Activated CD4-positive, alpha-beta T cell treated with anti-CD3 and anti-CD28 coated beads for 36 hours (primary cell): Measurements from ENCODE around the gene CAMK4. TPM values are rescaled to one million over a fixed set of nuclear protein-coding genes. Genes with fewer than 3 reads are reported as not detected.
"Not testable (repeated sequence)": the region's sequence is repeated elsewhere in the genome, so short reads cannot be mapped to it uniquely, and the experiment has no call there.

Experiments
- ATAC-seq: fragments of 200-7000 bp; cut with Tn5 transposase; one replicate; pipeline ENCODE4 v1.10.0; 2021; ENCODE audit warnings: mild to moderate bottlenecking, moderate library complexity
- CTCF ChIA-PET: fragments of 350-600 bp; sonication (Branson Sonifier 250); formaldehyde crosslinking; loops from one replicate; lab custom pipeline; 2021; ENCODE audit warnings: antibody characterized with exemption; lab: Charles Lee
- POLR2A ChIA-PET: fragments of 350-600 bp; sonication (Branson Sonifier 250); formaldehyde crosslinking; loops from one replicate; lab custom pipeline; 2021; ENCODE audit warnings: antibody characterized with exemption, inconsistent platforms; lab: Charles Lee
- DNase-seq: peaks from one replicate; pipeline ENCODE4 v3.0.0-alpha.2; 2020
- H3K27ac Mint-ChIP-seq: one replicate; pipeline ENCODE4 v1.8.0; 2021; ENCODE audit warnings: mixed read lengths
- H3K27me3 Mint-ChIP-seq: one replicate; pipeline ENCODE4 v1.8.0; 2021; ENCODE audit warnings: mixed read lengths
- H3K36me3 Mint-ChIP-seq: one replicate; pipeline ENCODE4 v1.8.0; 2021; ENCODE audit warnings: low read depth, mixed read lengths
- H3K4me1 Mint-ChIP-seq: one replicate; pipeline ENCODE4 v1.8.0; 2021; ENCODE audit warnings: mixed read lengths
- H3K4me3 Mint-ChIP-seq: one replicate; pipeline ENCODE4 v1.8.0; 2021; ENCODE audit warnings: mild to moderate bottlenecking, moderate library complexity, mixed read lengths
- H3K9me3 Mint-ChIP-seq: one replicate; pipeline ENCODE4 v1.8.0; 2021; ENCODE audit warnings: low read depth, mixed read lengths
- intact Hi-C, 2 experiments: fragments of 100-400 bp; cut with DNase I in 1 of 2; cut with micrococcal nuclease in 1 of 2; formaldehyde crosslinking; loops; one replicate each; pipeline versions ENCODE4 v1.14.2 to v1.15.1; 2022 to 2024; cut with DNase I, micrococcal nuclease
- total RNA-seq, 2 experiments: library from RNA; stranded (reverse); gene quantifications; one replicate each; pipeline ENCODE4 v1.2.3, GENCODE V29; 2021

CAMK4 gene
- total RNA-seq, 2 experiments from 2014 or later: 49.4 to 53.1 TPM

DNA sequence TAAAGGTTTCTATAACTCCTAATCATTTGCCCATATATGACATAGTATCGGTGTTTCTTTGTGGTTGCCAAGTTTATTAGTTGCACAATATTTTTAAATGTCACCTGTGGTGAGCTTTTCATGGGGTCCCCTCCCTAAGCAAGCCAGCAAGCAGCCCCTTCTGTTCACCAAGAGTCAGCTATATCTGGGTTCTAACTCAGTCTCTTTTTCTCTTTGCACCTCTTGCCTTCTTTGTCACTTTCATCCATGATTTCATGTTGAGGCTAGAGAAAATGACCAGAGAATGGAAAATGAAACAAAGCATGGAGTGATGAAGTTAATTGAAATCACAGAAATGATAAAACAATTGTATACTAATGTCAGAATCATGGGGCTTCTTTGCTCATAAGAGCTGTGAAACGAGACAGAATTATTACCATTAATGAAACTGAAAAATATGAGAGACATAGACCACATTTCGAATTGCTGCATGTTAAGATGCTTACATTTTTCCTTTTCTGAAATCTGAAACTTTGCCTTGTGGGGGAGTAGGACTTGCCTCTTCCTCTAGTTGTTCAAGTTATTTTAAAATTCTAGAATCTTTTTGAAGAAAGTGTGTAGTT is 75.7 kb downstream of the CAMK4 start:
- Mint-ChIP-seq H3K4me1 (peaks cover 45% of the 10 kb centered on the region), H3K27ac (peak overlapping the region; percentile 94), H3K27me3 (no peaks in the 10 kb centered on the region), H3K36me3 (peaks cover 32% of the 10 kb centered on the region), H3K4me3 (peak overlapping the region; percentile 54), H3K9me3 (peaks cover 10% of the 10 kb centered on the region)
- intact Hi-C loops: loop anchor here in 1 of 2 experiments (5.0 kb wide), 1 partner anchor 37 kb away; no protein-coding TSS in a partner anchor
- no peak for DNase-seq
- peak; percentile 90 for ATAC-seq
- ChIA-PET POLR2A (interaction anchor here (0.6 to 1.3 kb wide), 3 partner anchors 14 to 47 kb away, joined by 3 to 4 read pairs (median 3); no protein-coding TSS in a partner anchor), CTCF (interaction anchor here (0.6 to 1.5 kb wide), 13 partner anchors 11 to 203 kb away, joined by 3 to 8 read pairs (median 3); partner anchors contain the start of gene CAMK4)

- CTCF ChIA-PET: interaction anchor here (0.6 kb wide), 1 partner anchor 474 kb away, joined by 3 read pairs; no protein-coding TSS in a partner anchor
- H3K27ac Mint-ChIP-seq: peak overlapping the region; percentile 13
- DNase-seq (no peak), ATAC-seq (no peak)
- intact Hi-C loops: loop anchor here in 1 of 2 experiments (5.0 kb wide), 1 partner anchor 36 kb away; no protein-coding TSS in a partner anchor
- H3K27me3 Mint-ChIP-seq: no peaks in the 10 kb centered on the region
- POLR2A ChIA-PET: no interaction called here
- peaks cover 31% of the 10 kb centered on the region for H3K36me3 Mint-ChIP-seq
- peaks cover 10% of the 10 kb centered on the region for H3K9me3 Mint-ChIP-seq
- peaks cover 34% of the 10 kb centered on the region for H3K4me1 Mint-ChIP-seq
- H3K4me3 Mint-ChIP-seq: no peak overlapping the region
These were observed 77.1 kb downstream of the CAMK4 start for GRCh38 chr5:111301264-111301663.

DNA sequence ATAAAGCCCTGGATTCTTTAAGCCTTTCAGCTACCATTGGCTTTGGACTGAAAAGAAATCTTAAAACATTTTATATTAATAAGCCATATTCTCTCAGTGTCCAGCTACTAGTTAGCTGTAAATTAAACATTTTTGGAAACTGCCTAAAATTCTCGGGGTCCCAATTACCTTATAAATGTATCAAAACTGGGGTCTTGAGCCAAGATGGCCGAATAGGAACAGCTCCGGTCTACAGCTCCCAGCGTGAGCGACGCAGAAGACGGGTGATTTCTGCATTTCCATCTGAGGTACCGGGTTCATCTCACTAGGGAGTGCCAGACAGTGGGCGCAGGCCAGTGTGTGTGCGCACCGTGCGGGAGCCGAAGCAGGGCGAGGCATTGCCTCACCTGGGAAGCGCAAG is 77.9 kb downstream of the CAMK4 start:
- H3K27me3 Mint-ChIP-seq, DNase-seq, ATAC-seq, H3K27ac Mint-ChIP-seq, H3K9me3 Mint-ChIP-seq, H3K4me3 Mint-ChIP-seq, POLR2A ChIA-PET: not testable (repeated sequence)
- intact Hi-C loops: loop anchor here in 1 of 2 experiments (5.0 kb wide), 1 partner anchor 35 kb away; no protein-coding TSS in a partner anchor
- Mint-ChIP-seq H3K36me3 (peaks cover 29% of the 10 kb centered on the region), H3K4me1 (peaks cover 31% of the 10 kb centered on the region)
- CTCF ChIA-PET: interaction anchor here (0.6 kb wide), 1 partner anchor 475 kb away, joined by 3 read pairs; no protein-coding TSS in a partner anchor

DNA sequence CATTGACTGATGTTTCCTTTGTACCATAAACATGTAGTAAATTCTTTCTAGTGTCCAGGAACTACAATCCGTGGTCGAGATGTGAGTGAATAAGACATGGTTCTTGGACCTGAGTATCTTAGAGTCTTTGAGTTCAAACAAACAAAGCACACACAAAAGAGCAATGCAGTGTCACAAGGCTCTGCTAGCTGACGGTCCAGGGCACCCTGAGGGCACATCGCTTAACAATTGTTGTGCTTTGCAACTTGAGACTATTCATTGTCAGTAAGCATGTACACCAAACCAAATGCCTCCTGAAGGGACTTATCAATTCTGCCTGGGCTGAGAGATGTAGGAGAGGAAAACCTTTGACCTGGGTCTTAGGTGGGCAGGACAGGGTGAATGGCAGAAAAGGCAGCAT is 84.8 kb downstream of the CAMK4 start:
- ChIA-PET POLR2A (interaction anchor here (0.7 kb wide), 1 partner anchor 133 kb away, joined by 3 read pairs; no protein-coding TSS in a partner anchor), CTCF (interaction anchor here (0.7 to 1.3 kb wide), 3 partner anchors 25 to 1554 kb away, joined by 3 to 4 read pairs (median 3); no protein-coding TSS in a partner anchor)
- H3K36me3 Mint-ChIP-seq: peaks cover 2% of the 10 kb centered on the region
- H3K9me3 Mint-ChIP-seq: no peaks in the 10 kb centered on the region
- H3K27ac Mint-ChIP-seq: peak overlapping the region; percentile 42
- DNase-seq (no peak), ATAC-seq (no peak)
- H3K4me3 Mint-ChIP-seq: no peak overlapping the region
- intact Hi-C loops: no loop called here
- H3K4me1 Mint-ChIP-seq: peaks cover 51% of the 10 kb centered on the region
- H3K27me3 Mint-ChIP-seq: no peaks in the 10 kb centered on the region

GRCh38 chr5:111309384-111309783 is 85.2 kb downstream of the CAMK4 start:
- DNase-seq (no peak), ATAC-seq (no peak)
- Mint-ChIP-seq H3K36me3 (peaks cover 2% of the 10 kb centered on the region), H3K27me3 (no peaks in the 10 kb centered on the region), H3K4me1 (peaks cover 55% of the 10 kb centered on the region), H3K4me3 (no peak overlapping the region), H3K9me3 (no peaks in the 10 kb centered on the region), H3K27ac (peak overlapping the region; percentile 42)
- POLR2A ChIA-PET: no interaction called here
- intact Hi-C loops: no loop called here
- CTCF ChIA-PET: interaction anchor here (0.7 to 1.3 kb wide), 2 partner anchors 153 to 1554 kb away, joined by 3 to 4 read pairs; no protein-coding TSS in a partner anchor

- ATAC-seq: peak; percentile 51
- H3K4me3 Mint-ChIP-seq: no peak overlapping the region
- peaks cover 69% of the 10 kb centered on the region for H3K4me1 Mint-ChIP-seq
- ChIA-PET CTCF (interaction anchor here (0.6 to 2.1 kb wide), 4 partner anchors 10 to 150 kb away, joined by 3 to 7 read pairs (median 4); no protein-coding TSS in a partner anchor), POLR2A (interaction anchor here (0.7 kb wide), 1 partner anchor 201 kb away, joined by 4 read pairs; no protein-coding TSS in a partner anchor)
- intact Hi-C loops: no loop called here
- H3K27ac Mint-ChIP-seq: peak overlapping the region; percentile 31
- H3K36me3 Mint-ChIP-seq: peaks cover 2% of the 10 kb centered on the region
- no peaks in the 10 kb centered on the region for H3K9me3 Mint-ChIP-seq
- DNase-seq: no peak
- H3K27me3 Mint-ChIP-seq: no peaks in the 10 kb centered on the region
These were observed 86.8 kb downstream of the CAMK4 start for GRCh38 chr5:111310711-111311620.

DNA sequence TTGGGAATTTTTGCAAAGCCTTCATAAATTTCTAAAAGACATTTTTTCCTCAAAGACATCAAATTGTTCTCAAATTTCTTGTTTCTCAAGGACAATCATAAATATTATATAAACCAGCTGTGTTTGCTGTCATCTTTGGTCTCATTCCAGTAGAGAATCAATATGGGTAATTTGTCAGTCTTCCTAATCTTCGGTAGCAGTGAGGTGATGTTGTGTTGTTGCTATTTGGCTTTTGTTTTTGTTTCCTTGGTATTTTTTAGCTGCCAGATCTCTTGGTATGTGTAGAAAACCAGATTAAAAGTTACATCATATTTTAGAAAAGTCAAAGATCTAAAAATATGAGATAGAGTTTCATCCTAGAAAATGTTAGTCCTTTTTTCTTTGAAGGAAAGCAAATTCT is 87.5 kb downstream of the CAMK4 start:
- peaks cover 75% of the 10 kb centered on the region for H3K4me1 Mint-ChIP-seq
- H3K27me3 Mint-ChIP-seq: no peaks in the 10 kb centered on the region
- ChIA-PET CTCF (interaction anchor here (0.7 to 2.1 kb wide), 3 partner anchors 9 to 61 kb away, joined by 3 to 7 read pairs (median 4); no protein-coding TSS in a partner anchor), POLR2A (no interaction called here)
- H3K36me3 Mint-ChIP-seq: peaks cover 2% of the 10 kb centered on the region
- H3K27ac Mint-ChIP-seq: peak overlapping the region; percentile 72
- ATAC-seq (no peak), DNase-seq (no peak)
- no peak overlapping the region for H3K4me3 Mint-ChIP-seq
- no peaks in the 10 kb centered on the region for H3K9me3 Mint-ChIP-seq
- intact Hi-C loops: no loop called here

- peaks cover 84% of the 10 kb centered on the region for H3K4me1 Mint-ChIP-seq
- peak; percentile 89 for ATAC-seq
- intact Hi-C loops: loop anchor here (1.0 kb wide), 1 partner anchor 24 kb away; no protein-coding TSS in a partner anchor
- H3K9me3 Mint-ChIP-seq: no peaks in the 10 kb centered on the region
- ChIA-PET CTCF (interaction anchor here (0.7 to 1.7 kb wide), 6 partner anchors 13 to 88 kb away, joined by 3 to 6 read pairs (median 4); no protein-coding TSS in a partner anchor), POLR2A (interaction anchor here (0.6 to 0.8 kb wide), 2 partner anchors 24 to 157 kb away, joined by 4 to 5 read pairs; no protein-coding TSS in a partner anchor)
- no peaks in the 10 kb centered on the region for H3K27me3 Mint-ChIP-seq
- peak; percentile 26 for DNase-seq
- peak overlapping the region; percentile 70 for H3K27ac Mint-ChIP-seq
- peaks cover 6% of the 10 kb centered on the region for H3K36me3 Mint-ChIP-seq
- H3K4me3 Mint-ChIP-seq: no peak overlapping the region
These were observed 89.0 kb downstream of the CAMK4 start for GRCh38 chr5:111313017-111313724.

- no peak for ATAC-seq
- peaks cover 63% of the 10 kb centered on the region for H3K4me1 Mint-ChIP-seq
These were observed 96.8 kb downstream of the CAMK4 start for GRCh38 chr5:111320953-111321352.

GRCh38 chr5:111321376-111321775 is 97.2 kb downstream of the CAMK4 start:
- H3K4me3 Mint-ChIP-seq: no peak overlapping the region
- intact Hi-C loops: no loop called here
- H3K9me3 Mint-ChIP-seq: peaks cover 22% of the 10 kb centered on the region
- no peaks in the 10 kb centered on the region for H3K27me3 Mint-ChIP-seq
- DNase-seq (no peak), ATAC-seq (no peak)
- no peak overlapping the region for H3K27ac Mint-ChIP-seq
- POLR2A ChIA-PET: no interaction called here
- CTCF ChIA-PET: interaction anchor here (1.0 to 1.6 kb wide), 4 partner anchors 10 to 840 kb away, joined by 3 to 7 read pairs (median 4); no protein-coding TSS in a partner anchor
- peaks cover 59% of the 10 kb centered on the region for H3K4me1 Mint-ChIP-seq
- peaks cover 48% of the 10 kb centered on the region for H3K36me3 Mint-ChIP-seq

More at GRCh38 chr5:111320953-111321352, 96.8 kb downstream of the CAMK4 start:
- ChIA-PET CTCF (interaction anchor here (1.0 to 1.6 kb wide), 4 partner anchors 10 to 840 kb away, joined by 3 to 7 read pairs (median 4); no protein-coding TSS in a partner anchor), POLR2A (no interaction called here)
- DNase-seq: no peak
- H3K4me3 Mint-ChIP-seq: no peak overlapping the region
- H3K27ac Mint-ChIP-seq: peak overlapping the region; percentile 35
- intact Hi-C loops: no loop called here
- H3K27me3 Mint-ChIP-seq: no peaks in the 10 kb centered on the region
- H3K9me3 Mint-ChIP-seq: peaks cover 22% of the 10 kb centered on the region
- H3K36me3 Mint-ChIP-seq: peaks cover 46% of the 10 kb centered on the region
